NK-92 treated with Interleukin-12 subunit alpha and Interleukin-12 subunit beta, amount 100 ng/mL, for 24 hours (cell line): Measurements from ENCODE around the gene ZBTB7C.

ENCODE experiments used
- DNase-seq: peaks from one replicate; lab custom pipeline; 2025; lab: John Stamatoyannopoulos, UW

The ZBTB7C gene

GRCh38 chr18:48034651-48035555 lies 374.3 kb downstream of the ZBTB7C start:
- DNase-seq: no peak

DNA sequence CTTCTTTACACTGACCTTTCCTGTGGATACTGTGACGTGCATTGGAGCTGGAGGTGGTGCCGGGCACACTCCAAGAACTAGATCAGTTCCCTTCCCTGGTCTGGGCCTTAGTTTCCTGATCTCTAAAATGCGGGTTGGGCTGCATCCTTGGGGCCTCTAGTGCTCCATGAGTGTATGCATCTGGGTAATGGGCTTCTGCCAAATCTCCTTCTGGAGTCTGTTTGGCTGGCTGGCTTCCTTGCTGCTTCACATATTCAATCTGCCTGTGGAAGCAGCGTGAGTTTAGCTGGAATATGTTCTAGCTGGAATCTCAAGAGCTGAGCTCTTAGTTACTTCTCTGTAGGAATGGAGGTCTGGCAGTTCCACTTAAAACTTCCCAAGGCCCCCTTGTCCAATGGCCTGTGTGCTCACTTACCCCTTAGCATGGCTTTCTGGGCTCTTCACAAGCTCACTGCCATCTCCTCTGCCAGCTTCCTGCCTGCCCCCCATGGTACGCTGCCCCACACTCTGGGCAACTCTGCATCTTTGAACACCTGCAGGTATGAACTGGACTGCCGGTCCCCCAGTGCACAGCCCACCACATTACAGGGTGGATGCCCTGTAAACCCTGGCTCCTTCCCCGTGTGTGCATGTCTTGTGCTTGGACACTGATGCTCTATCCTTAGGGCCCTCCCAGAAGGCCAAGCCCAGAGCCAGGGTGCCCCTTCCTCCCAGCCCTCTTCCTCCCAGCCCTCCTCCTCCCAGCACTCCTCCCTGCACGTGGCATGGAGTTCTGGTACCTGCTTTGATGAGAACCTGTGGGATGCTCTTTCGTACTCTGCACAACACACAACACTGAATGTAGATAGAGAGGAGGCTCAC lies 375.2 kb downstream of the ZBTB7C start:
- no peak for DNase-seq

- no peak for DNase-seq
These were observed 376.1 kb downstream of the ZBTB7C start for GRCh38 chr18:48032876-48033789.

DNA sequence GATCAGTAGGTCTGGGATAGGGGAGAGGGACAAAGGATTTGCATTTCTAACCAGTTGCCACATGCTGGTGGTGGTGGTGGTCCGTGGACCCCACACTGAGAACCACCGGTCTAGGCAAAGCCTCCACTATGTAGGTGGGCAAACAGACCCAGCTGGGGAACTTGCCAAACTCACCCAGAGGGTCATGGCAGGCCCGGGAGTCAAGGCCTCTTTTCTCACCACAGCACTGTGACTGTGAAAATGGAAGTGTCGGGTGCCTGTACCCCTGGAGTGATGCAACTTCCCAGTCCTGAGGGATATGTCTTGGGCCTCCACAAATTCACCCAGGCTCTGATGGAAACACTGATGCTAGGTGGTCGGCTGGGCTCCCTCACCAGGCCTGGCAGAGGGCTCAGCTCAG lies 377.5 kb downstream of the ZBTB7C start:
- no peak for DNase-seq

GRCh38 chr18:48030616-48031480 lies 378.3 kb downstream of the ZBTB7C start:
- no peak for DNase-seq

DNA sequence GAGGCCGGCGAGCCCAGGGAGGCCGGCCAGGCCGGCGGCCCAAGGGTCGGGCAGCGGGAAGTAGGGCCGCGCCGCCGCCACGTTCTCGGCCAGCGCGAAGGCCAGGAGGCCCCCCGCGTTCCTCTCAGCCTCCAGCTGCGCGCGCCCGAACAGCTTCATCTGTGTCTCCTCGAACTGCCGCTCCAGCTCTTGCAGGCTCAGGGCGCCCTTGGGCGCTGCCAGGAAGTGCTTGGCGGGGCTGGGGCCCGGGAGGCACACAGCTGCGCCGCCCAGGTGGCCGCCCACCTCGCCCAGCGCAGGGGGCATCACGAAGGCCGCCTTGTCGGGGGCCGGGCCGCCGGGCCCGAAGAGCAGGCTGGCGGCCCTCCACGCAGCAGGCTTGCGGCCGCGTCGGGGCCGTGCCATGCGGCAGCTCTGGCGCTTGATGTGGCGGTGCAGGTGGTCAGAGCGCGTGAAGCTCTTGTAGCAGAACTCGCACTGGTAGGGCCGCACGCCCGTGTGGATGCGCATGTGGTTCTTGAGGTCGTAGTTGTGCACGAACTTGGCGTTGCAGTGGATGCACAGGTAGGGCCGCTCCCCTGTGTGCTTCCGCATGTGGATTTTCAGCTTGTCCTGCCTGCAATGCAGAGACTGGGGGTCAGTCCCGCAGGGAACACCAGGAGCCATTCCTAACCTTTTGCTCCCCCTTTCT lies 379.7 kb downstream of the ZBTB7C start:
- no peak for DNase-seq

- no peak for DNase-seq
These were observed 380.5 kb downstream of the ZBTB7C start for GRCh38 chr18:48028696-48029095.

GRCh38 chr18:48028081-48028480 lies 381.1 kb downstream of the ZBTB7C start:
- DNase-seq: no peak

DNA sequence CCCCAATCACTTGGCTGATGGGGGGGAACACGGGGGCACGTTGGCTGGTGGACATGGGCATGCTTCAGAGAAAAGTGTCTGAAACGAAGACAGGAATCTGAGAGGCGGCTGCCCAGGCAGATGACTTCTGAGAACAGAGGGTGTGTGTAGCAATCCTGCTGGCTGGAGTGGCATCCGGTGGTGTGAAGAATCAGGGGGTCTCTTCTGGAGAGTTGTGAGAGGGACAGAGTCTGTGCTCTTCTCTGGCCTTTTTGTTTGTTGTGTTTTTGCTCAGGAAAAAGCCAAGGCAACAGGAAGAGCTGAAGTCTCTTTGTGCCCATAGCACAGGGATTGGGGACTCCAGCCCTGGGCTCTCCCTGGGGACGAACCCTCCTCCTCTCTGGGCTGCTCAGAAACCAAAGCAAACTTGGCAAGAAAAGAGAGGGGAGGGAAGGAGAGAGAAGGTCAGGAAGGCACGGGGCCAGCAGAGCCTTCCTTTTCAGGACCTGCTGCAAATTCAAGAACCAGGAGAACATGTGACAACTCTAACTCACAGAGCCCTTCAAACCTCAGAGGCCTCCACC lies 381.7 kb downstream of the ZBTB7C start:
- no peak for DNase-seq

GRCh38 chr18:48026216-48026615 lies 383.0 kb downstream of the ZBTB7C start:
- DNase-seq: no peak

- no peak for DNase-seq
These were observed 384.1 kb downstream of the ZBTB7C start for GRCh38 chr18:48024881-48025660.

GRCh38 chr18:48024009-48024512 lies 385.1 kb downstream of the ZBTB7C start:
- DNase-seq: no peak

GRCh38 chr18:48023334-48024008 lies 385.7 kb downstream of the ZBTB7C start:
- DNase-seq: no peak

- no peak for DNase-seq
These were observed 386.5 kb downstream of the ZBTB7C start for GRCh38 chr18:48022531-48023329.

DNA sequence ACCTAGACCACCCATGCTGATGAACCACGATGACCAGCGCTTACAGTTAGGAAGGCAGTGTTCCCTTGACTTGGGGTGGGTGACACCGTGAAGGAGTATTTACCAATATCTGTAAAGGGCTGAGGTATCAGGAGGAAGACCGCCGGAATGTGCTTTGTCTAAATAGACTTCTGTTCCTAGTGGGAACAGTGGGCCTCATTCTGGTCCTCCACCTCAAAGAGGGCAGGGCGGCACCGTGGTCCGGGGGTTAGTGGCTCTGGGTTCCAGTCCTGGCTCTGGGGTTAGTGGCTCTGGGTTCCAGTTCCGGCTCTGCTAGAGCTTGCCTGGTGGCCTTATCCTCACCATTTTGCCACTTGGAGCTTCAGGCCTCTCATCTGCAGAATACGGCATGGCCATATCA lies 387.2 kb downstream of the ZBTB7C start:
- no peak for DNase-seq

- DNase-seq: peak; percentile 22
These were observed 387.8 kb downstream of the ZBTB7C start for GRCh38 chr18:48021273-48021914.
